HL-60 (cell line): ENCODE measurements around the gene BCL2.

Source experiments
- CTCF ChIP-seq: IDR thresholded peaks from one replicate; pipeline ENCODE4 v1.5.1; 2011; ENCODE audit warnings: low read length, control low read depth, inconsistent platforms; ENCODE audit not compliant: insufficient read depth
- GABPA ChIP-seq: IDR thresholded peaks from 2 replicates; pipeline ENCODE4 v1.6.1; 2012; ENCODE audit warnings: low read depth
- POLR2AphosphoS5 ChIP-seq: IDR thresholded peaks from 2 replicates; pipeline ENCODE4 v1.6.1; 2012; ENCODE audit warnings: low read depth
- REST ChIP-seq: IDR thresholded peaks from 2 replicates; pipeline ENCODE4 v1.6.1; 2012; ENCODE audit warnings: low read depth; ENCODE audit not compliant: insufficient replicate concordance
- SPI1 ChIP-seq: IDR thresholded peaks from 2 replicates; pipeline ENCODE4 v1.6.1; 2012; ENCODE audit warnings: low read depth, mild to moderate bottlenecking, borderline replicate concordance

GRCh38 chr18:63198868-63199742 is 120.5 kb downstream of the BCL2 start:
- TF ChIP-seq SPI1 (no peak), CTCF (no peak), REST (no peak), GABPA (no peak), POLR2AphosphoS5 (no peak)
